Fibroblast of the aortic adventitia (primary cell): ENCODE measurements around the gene DDX46. TPM values are rescaled to one million over a fixed set of nuclear protein-coding genes. Genes with fewer than 3 reads are reported as not detected.
A peak's percentile ranks its signal among the peaks of the same experiment; 100 is the strongest.
"Not testable (repeated sequence)": the region's sequence is repeated elsewhere in the genome, so short reads cannot be mapped to it uniquely, and the experiment has no call there.

Source experiments
- DNase-seq: peaks from one replicate; pipeline ENCODE4 v3.0.0-alpha.2; 2010; ENCODE audit warnings: low read depth
- H3K4me3 ChIP-seq: 2 replicates; pipeline ENCODE4 v1.5.1; 2011; ENCODE audit warnings: low read depth, mild to moderate bottlenecking, control low read depth, low read length, moderate library complexity
- CTCF ChIP-seq: IDR thresholded peaks from 2 replicates; pipeline ENCODE4 v1.5.1; 2011; ENCODE audit warnings: mild to moderate bottlenecking, low read length, control low read depth, inconsistent platforms; ENCODE audit not compliant: insufficient read depth
- total RNA-seq: library from RNA; depleted of rRNA; stranded (reverse); fragments of >200 nt; gene quantifications from 2 replicates; pipeline ENCODE4 v1.2.3, GENCODE V29; 2012; ENCODE audit warnings: low replicate concordance

Gene DDX46
- total RNA-seq, 1 donor: 30.5 TPM

GRCh38 chr5:134749415-134749814 is 9.2 kb upstream of the DDX46 start:
- no peak for TF ChIP-seq CTCF
- H3K4me3 ChIP-seq: no peak overlapping the region
- no peak for DNase-seq

GRCh38 chr5:134758176-134758503 is 439 bp upstream of the DDX46 start:
- H3K4me3 ChIP-seq: peak overlapping the region; percentile 80
- TF ChIP-seq CTCF: no peak
- DNase-seq: no peak

GRCh38 chr5:134767528-134768291 is 9.1 kb downstream of the DDX46 start:
- not testable (repeated sequence) for H3K4me3 ChIP-seq, DNase-seq

- H3K4me3 ChIP-seq: no peak overlapping the region
- TF ChIP-seq CTCF: no peak
- peak; percentile 63 for DNase-seq
These were observed 10.6 kb downstream of the DDX46 start for GRCh38 chr5:134769206-134769605.

- TF ChIP-seq CTCF: no peak
- no peak for DNase-seq
- H3K4me3 ChIP-seq: no peak overlapping the region
These were observed 14.0 kb downstream of the DDX46 start for GRCh38 chr5:134772461-134773125.

GRCh38 chr5:134777366-134777765 is 18.8 kb downstream of the DDX46 start:
- TF ChIP-seq CTCF: no peak
- DNase-seq: no peak

DNA sequence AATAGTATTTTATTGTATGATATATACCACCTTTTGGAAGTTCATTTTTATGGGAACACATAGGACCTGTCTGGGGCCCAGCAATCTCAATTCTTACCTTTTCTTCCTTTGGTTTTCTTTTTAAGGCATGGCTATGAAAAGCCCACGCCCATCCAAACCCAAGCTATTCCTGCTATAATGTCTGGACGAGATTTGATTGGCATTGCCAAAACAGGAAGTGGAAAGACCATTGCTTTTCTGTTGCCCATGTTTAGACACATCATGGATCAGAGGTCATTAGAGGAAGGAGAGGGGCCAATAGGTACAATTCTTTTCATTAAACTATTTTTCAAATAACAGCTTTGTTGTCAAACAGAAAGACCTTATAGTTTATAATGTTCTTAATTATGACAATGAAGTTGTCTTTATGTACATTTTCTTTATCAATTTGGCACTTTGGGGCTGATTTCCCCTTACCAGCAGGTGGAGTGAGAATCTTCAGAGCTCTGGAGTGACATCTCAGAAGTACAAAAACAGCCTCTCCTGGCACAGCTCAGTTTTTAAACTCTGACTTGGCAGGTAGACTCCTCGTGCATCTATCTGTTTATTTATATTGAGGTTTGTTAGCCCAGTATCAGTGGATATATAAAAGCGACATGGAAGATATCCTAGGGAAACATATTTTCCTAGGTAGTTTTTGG is 25.8 kb downstream of the DDX46 start:
- peak; percentile 30 for TF ChIP-seq CTCF
- no peak overlapping the region for H3K4me3 ChIP-seq
- DNase-seq: no peak

More at GRCh38 chr5:134777366-134777765, 18.8 kb downstream of the DDX46 start:
- no peak overlapping the region for H3K4me3 ChIP-seq
